HCT116 (cell line): ENCODE results near the gene ZNF292. TPM values are rescaled to one million over a fixed set of nuclear protein-coding genes. Genes with fewer than 3 reads are reported as not detected.

Source experiments
- ATAC-seq: fragments of 200-7000 bp; cut with Tn5 transposase; 2 replicates; pipeline ENCODE4 v1.9.1; 2020; ENCODE audit warnings: mild to moderate bottlenecking, moderate library complexity
- BruUV-seq: library from RNA; stranded (reverse); fragments of 400-500 nt; replicated peaks from 2 replicates; lab custom pipeline; 2021; lab: Mats Ljungman, UMichigan
- CTCF ChIA-PET: fragments of 300-600 bp; sonication (Branson Sonifier 250); formaldehyde crosslinking; loops from one replicate; lab custom pipeline; 2021; ENCODE audit warnings: antibody characterized with exemption; lab: Charles Lee
- POLR2A ChIA-PET: fragments of 300-600, 350-600 bp; sonication (Branson Sonifier 250); formaldehyde crosslinking; loops from one replicate; lab custom pipeline; 2021; ENCODE audit warnings: antibody characterized with exemption; lab: Charles Lee
- RAD21 ChIA-PET, 2 experiments: fragments of 300-600 bp; sonication (Branson Sonifier 250); formaldehyde crosslinking; loops; one replicate each; lab custom pipeline; 2023; ENCODE audit warnings: low total read pairs in 2 of 2; ENCODE audit not compliant: uncharacterized antibody in 2 of 2, unreplicated experiment in 2 of 2, low non-redundant PET in 1 of 2; lab: Charles Lee
- DNase-seq: peaks from one replicate; pipeline ENCODE4 v3.0.0-alpha.2; 2010; ENCODE audit warnings: low read depth, low spot score
- H2AFZ ChIP-seq: fragments of 200-600 bp; shearing (Covaris generic), sonication (generic); 2 replicates; pipeline ENCODE4 v1.6.1; 2017; ENCODE audit warnings: low read depth, mixed run types, mixed read lengths, antibody characterized with exemption, low read length; ENCODE audit not compliant: poor library complexity, severe bottlenecking
- H3K27ac ChIP-seq: 2 replicates; pipeline ENCODE4 v1.5.1; 2012; ENCODE audit warnings: low read depth, low read length
- H3K27me3 ChIP-seq: fragments of 200-600 bp; sonication (generic); 2 replicates; pipeline ENCODE4 v1.6.1; 2016; ENCODE audit warnings: mixed run types, low read length, mixed read lengths; ENCODE audit not compliant: insufficient read depth
- H3K36me3 ChIP-seq, 2 experiments: fragments of 200-500 bp in 1 of 2; fragments of 200-600 bp in 1 of 2; sonication (Bioruptor generic) in 1 of 2; sonication (generic) in 1 of 2; 2 replicates each; pipeline versions ENCODE4 v1.5.1 to v1.6.1; 2014 to 2016; ENCODE audit warnings: low read length in 2 of 2, inconsistent platforms in 1 of 2, mixed read lengths in 1 of 2, mixed run types in 1 of 2; ENCODE audit not compliant: insufficient read depth in 2 of 2, control insufficient read depth in 1 of 2
- H3K4me1 ChIP-seq, 2 experiments: fragments of 200-600 bp in 1 of 2; sonication (generic) in 1 of 2; 2 replicates each; pipeline versions ENCODE4 v1.5.1 to v1.6.1; 2012 to 2017; ENCODE audit warnings: low read length in 2 of 2, inconsistent platforms in 1 of 2, mild to moderate bottlenecking in 1 of 2, mixed read lengths in 1 of 2, mixed run types in 1 of 2, moderate library complexity in 1 of 2; ENCODE audit not compliant: insufficient read depth in 2 of 2, control insufficient read depth in 1 of 2
- H3K4me2 ChIP-seq: fragments of 200-600 bp; sonication (generic); 2 replicates; pipeline ENCODE4 v1.6.1; 2017; ENCODE audit warnings: mixed run types, low read length, mixed read lengths
- H3K4me3 ChIP-seq, 2 experiments: fragments of 200-600 bp in 1 of 2; sonication (generic) in 1 of 2; replicated peaks in 1 of 2; 2 replicates each; pipeline ENCODE4 v1.5.1; 2011 to 2016; ENCODE audit warnings: low read length in 2 of 2, control low read depth in 1 of 2, low read depth in 1 of 2, mild to moderate bottlenecking in 1 of 2, mixed read lengths in 1 of 2, mixed run types in 1 of 2
- H3K79me2 ChIP-seq: fragments of 200-600 bp; sonication (generic); 2 replicates; pipeline ENCODE4 v1.6.1; 2017; ENCODE audit warnings: mild to moderate bottlenecking, mixed run types, low read length, moderate library complexity, mixed read lengths; ENCODE audit not compliant: insufficient read depth
- H3K9ac ChIP-seq: fragments of 200-600 bp; sonication (generic); 2 replicates; pipeline ENCODE4 v1.6.1; 2016; ENCODE audit warnings: low read length, mixed read lengths
- H3K9me2 ChIP-seq: fragments of 200-600 bp; sonication (generic), shearing (Covaris generic); 2 replicates; pipeline ENCODE4 v1.6.1; 2017; ENCODE audit warnings: mixed run types, mild to moderate bottlenecking, moderate library complexity; ENCODE audit not compliant: insufficient read depth
- H3K9me3 ChIP-seq, 2 experiments: fragments of 200-500 bp in 1 of 2; fragments of 200-600 bp in 1 of 2; sonication (Bioruptor generic) in 1 of 2; sonication (generic) in 1 of 2; 2 replicates each; pipeline ENCODE4 v1.6.1; 2014 to 2017; ENCODE audit warnings: low read length in 2 of 2, mixed read lengths in 2 of 2, inconsistent platforms in 1 of 2, low read depth in 1 of 2, mild to moderate bottlenecking in 1 of 2, mixed run types in 1 of 2, moderate library complexity in 1 of 2; ENCODE audit not compliant: control insufficient read depth in 1 of 2, insufficient read depth in 1 of 2
- H4K20me1 ChIP-seq: fragments of 200-600 bp; sonication (generic), shearing (Covaris generic); 2 replicates; pipeline ENCODE4 v1.6.1; 2017; ENCODE audit warnings: mixed run types, mild to moderate bottlenecking, moderate library complexity; ENCODE audit not compliant: insufficient read depth
- CEBPB ChIP-seq: IDR thresholded peaks from 2 replicates; pipeline ENCODE4 v1.6.1; 2012; ENCODE audit warnings: low read depth
- CTCF ChIP-seq, 3 experiments: fragments of 200-600 bp in 1 of 3; sonication (generic) in 1 of 3; IDR thresholded peaks in 2 of 3; conservative IDR thresholded peaks in 1 of 3; 2 replicates each; pipeline ENCODE4 v1.5.1; 2012 to 2017; ENCODE audit warnings: low read depth in 2 of 3, low read length in 2 of 3, antibody characterized with exemption in 1 of 3, borderline replicate concordance in 1 of 3, control low read depth in 1 of 3, mild to moderate bottlenecking in 1 of 3, mixed read lengths in 1 of 3, mixed run types in 1 of 3, moderate library complexity in 1 of 3; ENCODE audit not compliant: insufficient read depth in 1 of 3
- ELF1 ChIP-seq: IDR thresholded peaks from 2 replicates; pipeline ENCODE4 v1.6.1; 2012; ENCODE audit warnings: low read depth, borderline replicate concordance
- RAD21 ChIP-seq: IDR thresholded peaks from 2 replicates; pipeline ENCODE4 v1.6.1; 2012; ENCODE audit warnings: low read depth, mild to moderate bottlenecking
- SIN3A ChIP-seq: IDR thresholded peaks from 2 replicates; pipeline ENCODE4 v1.6.1; 2012; ENCODE audit warnings: low read depth
- SRF ChIP-seq: IDR thresholded peaks from 2 replicates; pipeline ENCODE4 v1.6.1; 2012; ENCODE audit warnings: low read depth
- TCF7L2 ChIP-seq: IDR thresholded peaks from 2 replicates; pipeline ENCODE4 v1.7.0; 2011; ENCODE audit warnings: borderline replicate concordance, inconsistent platforms; ENCODE audit not compliant: insufficient read depth, insufficient read length; ENCODE audit errors: extremely low read depth
- YY1 ChIP-seq: IDR thresholded peaks from 2 replicates; pipeline ENCODE4 v1.6.1; 2011; ENCODE audit warnings: low read length, low read depth, moderate library complexity, mild to moderate bottlenecking; ENCODE audit not compliant: insufficient replicate concordance; ENCODE audit errors: extremely low read depth
- ZFX ChIP-seq: fragments of 450-650 bp; IDR thresholded peaks from 2 replicates; pipeline ENCODE4 v1.6.1; 2017
- intact Hi-C: fragments of 100-400 bp; cut with micrococcal nuclease; formaldehyde crosslinking; loops from 2 replicates; pipeline ENCODE4 v1.10.0; 2022
- total RNA-seq: library from RNA; stranded (reverse); gene quantifications from one replicate; pipeline ENCODE4 v1.2.1, GENCODE V29; 2021; ENCODE audit not compliant: unreplicated experiment
- TF ChIP-seq, protein P1 (sequence below): IDR thresholded peaks from 2 replicates; pipeline ENCODE4 v1.6.1; 2012; ENCODE audit warnings: low read depth

The ZNF292 gene
- total RNA-seq, 1 experiment from 2014 or later, result 35.3 TPM

DNA sequence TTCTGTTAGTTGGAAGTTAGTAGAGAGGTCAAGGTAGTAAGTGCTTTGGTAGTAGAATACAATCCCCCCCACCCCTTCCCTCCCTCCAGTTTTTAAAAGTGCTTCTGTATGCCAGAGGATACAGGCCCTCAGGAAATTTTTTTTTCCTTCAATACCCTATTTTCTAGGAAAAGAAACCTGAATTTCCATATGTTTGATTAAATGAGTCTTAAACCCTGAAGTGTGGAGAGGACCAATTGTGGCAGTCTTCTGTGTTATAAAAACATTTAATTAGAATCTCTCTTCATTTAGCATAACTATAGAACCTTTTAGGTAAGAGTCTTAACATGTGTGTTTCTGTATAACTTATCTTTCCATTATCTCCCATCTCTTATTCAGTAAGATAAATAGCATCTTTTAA, 59.5 kb downstream of the ZNF292 start (continued):
- TF ChIP-seq RAD21 (no peak), SRF (no peak), YY1 (no peak), SIN3A (no peak)

GRCh38 chr6:87220997-87221396, 65.6 kb downstream of the ZNF292 start:
- CTCF ChIA-PET, result no interaction called here
- Histone ChIP-seq H3K4me3 (no peak overlapping the region), H3K4me2 (no peak overlapping the region), H3K9ac (no peak overlapping the region), H2AFZ (no peak overlapping the region), H3K79me2 (peaks cover 22% of the 10 kb centered on the region; the same call in 1 of the 2 replicates), H3K36me3 (peaks cover 9 to 12% of the 10 kb centered on the region in 2 experiments; a peak in 3 of 4 replicates), H3K9me3 (no peaks in the 10 kb centered on the region), H3K4me1 (no peaks in the 10 kb centered on the region), H3K27me3 (no peaks in the 10 kb centered on the region), H4K20me1 (peaks cover 9% of the 10 kb centered on the region), H3K9me2 (no peaks in the 10 kb centered on the region), H3K27ac (no peak overlapping the region)
- POLR2A ChIA-PET, result no interaction called here
- RAD21 ChIA-PET, result no interaction called here
- TF ChIP-seq, protein P1, sequence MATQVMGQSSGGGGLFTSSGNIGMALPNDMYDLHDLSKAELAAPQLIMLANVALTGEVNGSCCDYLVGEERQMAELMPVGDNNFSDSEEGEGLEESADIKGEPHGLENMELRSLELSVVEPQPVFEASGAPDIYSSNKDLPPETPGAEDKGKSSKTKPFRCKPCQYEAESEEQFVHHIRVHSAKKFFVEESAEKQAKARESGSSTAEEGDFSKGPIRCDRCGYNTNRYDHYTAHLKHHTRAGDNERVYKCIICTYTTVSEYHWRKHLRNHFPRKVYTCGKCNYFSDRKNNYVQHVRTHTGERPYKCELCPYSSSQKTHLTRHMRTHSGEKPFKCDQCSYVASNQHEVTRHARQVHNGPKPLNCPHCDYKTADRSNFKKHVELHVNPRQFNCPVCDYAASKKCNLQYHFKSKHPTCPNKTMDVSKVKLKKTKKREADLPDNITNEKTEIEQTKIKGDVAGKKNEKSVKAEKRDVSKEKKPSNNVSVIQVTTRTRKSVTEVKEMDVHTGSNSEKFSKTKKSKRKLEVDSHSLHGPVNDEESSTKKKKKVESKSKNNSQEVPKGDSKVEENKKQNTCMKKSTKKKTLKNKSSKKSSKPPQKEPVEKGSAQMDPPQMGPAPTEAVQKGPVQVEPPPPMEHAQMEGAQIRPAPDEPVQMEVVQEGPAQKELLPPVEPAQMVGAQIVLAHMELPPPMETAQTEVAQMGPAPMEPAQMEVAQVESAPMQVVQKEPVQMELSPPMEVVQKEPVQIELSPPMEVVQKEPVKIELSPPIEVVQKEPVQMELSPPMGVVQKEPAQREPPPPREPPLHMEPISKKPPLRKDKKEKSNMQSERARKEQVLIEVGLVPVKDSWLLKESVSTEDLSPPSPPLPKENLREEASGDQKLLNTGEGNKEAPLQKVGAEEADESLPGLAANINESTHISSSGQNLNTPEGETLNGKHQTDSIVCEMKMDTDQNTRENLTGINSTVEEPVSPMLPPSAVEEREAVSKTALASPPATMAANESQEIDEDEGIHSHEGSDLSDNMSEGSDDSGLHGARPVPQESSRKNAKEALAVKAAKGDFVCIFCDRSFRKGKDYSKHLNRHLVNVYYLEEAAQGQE, result no peak
- TF ChIP-seq ZFX, result no peak
- TF ChIP-seq ELF1, result no peak
- TF ChIP-seq TCF7L2, result no peak
- no peak for TF ChIP-seq CEBPB
- no peak for TF ChIP-seq CTCF (IDR thresholded peaks at IDR 0.05 in 2 of 3, conservative IDR thresholded peaks at IDR 0.05 in 1 of 3; ENCODE audit: borderline replicate concordance in 1 of 3, insufficient read depth in 1 of 3, low read depth in 2 of 3, low read length in 2 of 3)
- no peak for ATAC-seq
- no peak for DNase-seq
- intact Hi-C loops, result no loop called here
- BruUV-seq, result no TSS peak
